Measurements from ENCODE around the gene ASCL2.
A peak's percentile ranks its signal among the peaks of the same experiment; 100 is the strongest.

Gene ASCL2

GRCh38 chr11:2271327-2272227 lies 1.2 kb upstream of the ASCL2 start:
- DNase-seq: no peak

- DNase-seq: no peak
These were observed 614 bp upstream of the ASCL2 start for GRCh38 chr11:2271077-2271326.

GRCh38 chr11:2269601-2270321 lies 627 bp downstream of the ASCL2 start:
- DNase-seq: peak; percentile 76

- DNase-seq: peak; percentile 54
These were observed 1.4 kb downstream of the ASCL2 start for GRCh38 chr11:2268729-2269600.

GRCh38 chr11:2267851-2268728 lies 2.3 kb downstream of the ASCL2 start:
- DNase-seq: no peak

GRCh38 chr11:2267306-2267850 lies 3.0 kb downstream of the ASCL2 start:
- DNase-seq: no peak

- no peak for DNase-seq
These were observed 3.6 kb downstream of the ASCL2 start for GRCh38 chr11:2266586-2267305.

- DNase-seq: no peak
These were observed 4.4 kb downstream of the ASCL2 start for GRCh38 chr11:2265854-2266585.

- no peak for DNase-seq
These were observed 5.0 kb downstream of the ASCL2 start for GRCh38 chr11:2265396-2265795.

GRCh38 chr11:2264366-2265053 lies 5.9 kb downstream of the ASCL2 start:
- DNase-seq: no peak

- no peak for DNase-seq
These were observed 6.5 kb downstream of the ASCL2 start for GRCh38 chr11:2263724-2264360.

- DNase-seq: no peak
These were observed 7.3 kb downstream of the ASCL2 start for GRCh38 chr11:2263071-2263565.

- no peak for DNase-seq
These were observed 7.9 kb downstream of the ASCL2 start for GRCh38 chr11:2262301-2263070.

- no peak for DNase-seq
These were observed 8.8 kb downstream of the ASCL2 start for GRCh38 chr11:2261436-2262230.

GRCh38 chr11:2260491-2261364 lies 9.7 kb downstream of the ASCL2 start:
- DNase-seq: no peak

- no peak for DNase-seq
These were observed 10.4 kb downstream of the ASCL2 start for GRCh38 chr11:2259897-2260451.
